HEK293T (cell line): ENCODE measurements around the gene TPCN2.

Experiments used
- CTCF ChIA-PET: fragments of 350-600 bp; formaldehyde crosslinking; extraction: SDS; loops from one replicate; lab custom pipeline; 2021; ENCODE audit warnings: antibody characterized with exemption, inconsistent platforms; lab: Yijun Ruan, JAX
- POLR2A ChIA-PET: fragments of 350-600 bp; formaldehyde crosslinking; extraction: SDS; loops from one replicate; lab custom pipeline; 2020; ENCODE audit warnings: antibody characterized with exemption, inconsistent platforms; lab: Yijun Ruan, JAX
- DNase-seq: peaks from one replicate; pipeline ENCODE4 v3.0.0; 2012; ENCODE audit warnings: mixed read lengths; ENCODE audit errors: extremely low spot score
- ARNT ChIP-seq: fragments of 450-650 bp; IDR thresholded peaks from 2 replicates; pipeline ENCODE4 v1.6.1; 2017; ENCODE audit warnings: mild to moderate bottlenecking
- BHLHE40 ChIP-seq: fragments of 450-650 bp; IDR thresholded peaks from 2 replicates; pipeline ENCODE4 v1.6.1; 2016; ENCODE audit warnings: mild to moderate bottlenecking, moderate library complexity, borderline replicate concordance
- CTBP1 ChIP-seq: fragments of 450-650 bp; IDR thresholded peaks from 2 replicates; pipeline ENCODE4 v1.6.1; 2016; ENCODE audit warnings: borderline replicate concordance
- ELF4 ChIP-seq: fragments of 450-650 bp; IDR thresholded peaks from 2 replicates; pipeline ENCODE4 v1.6.1; 2017; ENCODE audit warnings: antibody characterized with exemption
- FOXA1 ChIP-seq: fragments of 450-650 bp; IDR thresholded peaks from 2 replicates; pipeline ENCODE4 v1.6.1; 2016; ENCODE audit warnings: mild to moderate bottlenecking
- FOXK2 ChIP-seq: fragments of 450-650 bp; IDR thresholded peaks from 2 replicates; pipeline ENCODE4 v1.6.1; 2016; ENCODE audit warnings: mild to moderate bottlenecking
- FOXM1 ChIP-seq: fragments of 450-650 bp; IDR thresholded peaks from 2 replicates; pipeline ENCODE4 v1.6.1; 2017; ENCODE audit warnings: mild to moderate bottlenecking, borderline replicate concordance
- HDGF ChIP-seq: fragments of 450-650 bp; IDR thresholded peaks from 2 replicates; pipeline ENCODE4 v1.6.1; 2017; ENCODE audit warnings: antibody characterized with exemption, borderline replicate concordance
- L3MBTL2 ChIP-seq: fragments of 450-650 bp; conservative IDR thresholded peaks from 2 replicates; pipeline ENCODE4 v1.6.1; 2016; ENCODE audit warnings: mild to moderate bottlenecking
- LEF1 ChIP-seq: fragments of 450-650 bp; IDR thresholded peaks from 2 replicates; pipeline ENCODE4 v1.6.1; 2017; ENCODE audit warnings: mild to moderate bottlenecking, borderline replicate concordance
- NFRKB ChIP-seq: fragments of 450-650 bp; IDR thresholded peaks from 2 replicates; pipeline ENCODE4 v1.6.1; 2016; ENCODE audit warnings: mild to moderate bottlenecking, moderate library complexity
- SP1 ChIP-seq: fragments of 450-650 bp; IDR thresholded peaks from 2 replicates; pipeline ENCODE4 v1.6.1; 2017
- SUZ12 ChIP-seq: fragments of 450-650 bp; IDR thresholded peaks from 2 replicates; pipeline ENCODE4 v1.6.1; 2016; ENCODE audit warnings: mild to moderate bottlenecking
- TARDBP ChIP-seq: fragments of 450-650 bp; IDR thresholded peaks from 2 replicates; pipeline ENCODE4 v1.6.1; 2016
- ZNF384 ChIP-seq: fragments of 450-650 bp; IDR thresholded peaks from 2 replicates; pipeline ENCODE4 v1.6.1; 2016
- TF ChIP-seq, protein P1 (sequence below): fragments of 450-650 bp; IDR thresholded peaks from 2 replicates; pipeline ENCODE4 v1.6.1; 2016

The TPCN2 gene

DNA sequence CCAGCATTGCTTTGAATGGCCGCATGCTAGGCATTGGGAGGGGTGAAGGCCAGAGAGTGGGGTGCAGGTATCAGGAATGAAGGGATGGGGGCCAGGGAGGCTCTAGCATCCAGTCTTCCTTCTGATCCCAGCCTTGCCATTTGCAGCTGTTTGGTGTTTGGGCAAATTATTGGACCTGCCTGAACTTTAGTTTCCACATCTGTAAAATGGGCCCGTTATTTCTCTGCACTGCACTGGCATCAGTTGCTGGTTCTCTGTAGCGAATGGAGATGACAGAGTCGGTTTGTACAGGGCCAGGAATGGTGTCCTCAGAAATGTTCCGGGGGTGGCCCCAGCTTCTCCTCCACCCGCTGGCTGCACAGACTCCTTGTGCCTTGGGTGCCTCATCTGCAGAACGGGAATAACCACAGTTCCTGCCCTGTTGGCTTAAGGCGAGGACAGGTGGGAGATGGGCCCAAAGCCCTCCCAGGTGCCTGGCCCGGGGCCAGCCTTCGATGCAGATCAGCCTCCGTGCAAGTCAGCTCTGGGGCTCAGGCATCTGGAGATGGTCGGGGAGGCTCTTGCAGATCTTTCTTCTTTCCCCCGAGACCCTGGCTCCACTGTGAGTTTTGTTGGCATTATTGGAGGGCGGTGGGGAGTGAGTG lies 55.6 kb downstream of the TPCN2 start:
- no peak for TF ChIP-seq SUZ12
- DNase-seq: no peak
- ChIA-PET POLR2A (no interaction called here), CTCF (no interaction called here)

DNA sequence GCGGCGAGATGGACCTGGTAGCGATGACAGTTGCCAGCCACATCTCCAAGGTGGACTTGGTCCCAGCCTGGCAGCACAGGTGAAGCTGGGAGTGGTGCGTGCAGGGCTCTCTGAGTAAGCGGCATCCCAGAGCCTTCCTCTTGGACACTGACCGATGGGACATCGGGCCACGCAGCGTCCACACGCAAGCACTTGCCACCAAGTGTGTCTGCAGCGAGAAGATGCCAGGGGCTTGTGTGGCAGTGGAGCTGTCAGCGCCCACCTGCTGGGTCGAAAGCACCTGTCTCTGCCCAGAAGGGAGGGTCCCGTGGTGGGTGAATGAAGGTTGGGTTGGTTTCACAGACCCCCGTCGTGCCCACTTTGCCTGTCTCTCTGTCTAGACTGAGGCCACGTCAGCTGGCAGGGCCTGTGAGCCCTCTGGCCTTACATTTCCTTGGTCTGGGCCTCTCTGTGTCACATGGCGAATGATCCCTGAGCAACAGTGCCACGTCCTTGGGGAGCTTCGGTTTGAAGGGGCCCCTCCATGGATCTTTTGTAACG lies 56.2 kb downstream of the TPCN2 start:
- CTCF ChIA-PET: no interaction called here
- no peak for DNase-seq
- TF ChIP-seq FOXM1 (no peak), ZNF384 (no peak), ELF4 (no peak), BHLHE40 (no peak), NFRKB (no peak), FOXK2 (no peak), SUZ12 (no peak), HDGF (no peak), CTBP1 (no peak), LEF1 (no peak), FOXA1 (no peak), ARNT (no peak), TARDBP (no peak), SP1 (no peak), L3MBTL2 (no peak)
- TF ChIP-seq, protein P1, sequence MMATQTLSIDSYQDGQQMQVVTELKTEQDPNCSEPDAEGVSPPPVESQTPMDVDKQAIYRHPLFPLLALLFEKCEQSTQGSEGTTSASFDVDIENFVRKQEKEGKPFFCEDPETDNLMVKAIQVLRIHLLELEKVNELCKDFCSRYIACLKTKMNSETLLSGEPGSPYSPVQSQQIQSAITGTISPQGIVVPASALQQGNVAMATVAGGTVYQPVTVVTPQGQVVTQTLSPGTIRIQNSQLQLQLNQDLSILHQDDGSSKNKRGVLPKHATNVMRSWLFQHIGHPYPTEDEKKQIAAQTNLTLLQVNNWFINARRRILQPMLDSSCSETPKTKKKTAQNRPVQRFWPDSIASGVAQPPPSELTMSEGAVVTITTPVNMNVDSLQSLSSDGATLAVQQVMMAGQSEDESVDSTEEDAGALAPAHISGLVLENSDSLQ: no peak
- POLR2A ChIA-PET: no interaction called here

DNA sequence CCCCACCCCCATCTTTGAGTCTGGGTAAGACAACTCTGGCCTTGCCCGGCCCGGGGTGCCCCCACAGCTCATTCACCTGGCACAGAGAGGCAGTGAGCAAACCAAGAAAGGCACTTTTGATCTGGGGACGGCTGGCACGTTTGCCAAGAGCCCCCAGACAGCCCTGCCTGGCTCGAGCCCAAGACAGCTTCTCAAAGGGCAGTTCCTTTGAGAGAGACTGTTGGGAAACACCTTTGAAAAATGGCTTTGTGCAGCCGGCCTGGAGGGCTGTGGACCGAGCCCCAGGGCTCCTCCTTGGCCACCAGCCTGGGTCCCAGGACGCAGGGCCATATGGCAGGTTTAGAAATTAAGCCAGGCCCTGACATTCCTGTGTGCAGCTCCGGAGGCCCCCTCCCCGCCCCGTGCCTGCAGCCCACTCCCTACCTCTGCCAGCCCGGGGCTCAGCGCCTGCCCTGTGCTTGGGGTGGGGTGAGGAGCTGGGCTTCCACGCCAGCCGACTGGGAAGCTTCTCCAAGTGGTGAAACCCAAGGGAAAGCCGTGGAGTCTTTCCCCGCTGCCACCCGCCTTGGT lies 56.8 kb downstream of the TPCN2 start:
- no peak for TF ChIP-seq FOXK2
- TF ChIP-seq LEF1: no peak
- no peak for TF ChIP-seq TARDBP
- no peak for TF ChIP-seq ZNF384
- TF ChIP-seq NFRKB: no peak
- TF ChIP-seq L3MBTL2: no peak
- TF ChIP-seq FOXM1: no peak
- no peak for TF ChIP-seq HDGF
- TF ChIP-seq, protein P1: no peak
- no peak for TF ChIP-seq ELF4
- TF ChIP-seq FOXA1: no peak
- no peak for TF ChIP-seq SP1
- no peak for TF ChIP-seq ARNT
- no peak for TF ChIP-seq SUZ12
- TF ChIP-seq BHLHE40: no peak
- no peak for TF ChIP-seq CTBP1
- ChIA-PET CTCF (interaction anchor here (1.0 kb wide), 1 partner anchor 71 kb away, joined by 3 read pairs; no protein-coding TSS in a partner anchor), POLR2A (no interaction called here)
- DNase-seq: no peak

DNA sequence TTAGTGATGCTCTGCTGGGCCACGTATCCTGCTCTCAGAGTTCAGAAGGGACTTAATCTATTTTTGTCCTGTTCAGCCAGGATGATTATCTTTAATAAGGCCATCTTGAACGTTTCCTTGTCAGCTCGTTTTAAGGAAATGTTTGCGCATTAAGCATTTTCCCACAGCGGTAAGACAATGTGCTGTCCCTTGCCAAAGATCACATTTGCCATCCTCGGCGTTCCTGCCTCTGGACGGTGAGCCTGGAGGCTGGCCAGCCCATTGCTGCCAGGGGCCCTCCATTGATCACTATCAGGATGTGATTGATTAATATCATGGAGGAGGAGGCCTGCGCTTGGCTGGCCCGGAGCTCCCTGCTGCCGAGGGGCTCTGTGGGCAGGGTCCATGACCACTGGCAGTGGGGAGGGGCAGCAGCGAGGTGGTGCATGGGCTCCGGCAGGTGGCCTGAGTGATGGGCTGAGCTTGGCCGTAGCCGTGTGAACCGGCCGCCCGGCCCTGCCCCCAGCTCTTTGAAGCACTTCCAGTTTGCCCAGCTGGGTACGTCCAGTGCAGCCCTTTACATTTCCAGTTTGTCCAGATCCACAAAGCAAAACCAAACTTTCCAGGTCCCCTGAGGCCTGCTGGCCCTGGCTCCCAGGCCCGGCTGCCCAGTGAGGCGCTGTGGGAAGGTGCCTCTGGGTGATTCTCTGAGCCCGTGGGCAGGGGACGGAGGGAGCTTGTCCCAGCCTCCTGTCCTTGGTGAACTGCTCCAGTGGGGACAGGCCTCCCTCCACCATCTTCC lies 57.5 kb downstream of the TPCN2 start:
- ChIA-PET POLR2A (no interaction called here), CTCF (interaction anchor here (0.5 to 1.0 kb wide), 2 partner anchors 71 to 537 kb away, joined by 3 read pairs; no protein-coding TSS in a partner anchor)
- TF ChIP-seq TARDBP (no peak), FOXM1 (no peak), ELF4 (no peak), NFRKB (no peak), BHLHE40 (no peak)
- no peak for DNase-seq

DNA sequence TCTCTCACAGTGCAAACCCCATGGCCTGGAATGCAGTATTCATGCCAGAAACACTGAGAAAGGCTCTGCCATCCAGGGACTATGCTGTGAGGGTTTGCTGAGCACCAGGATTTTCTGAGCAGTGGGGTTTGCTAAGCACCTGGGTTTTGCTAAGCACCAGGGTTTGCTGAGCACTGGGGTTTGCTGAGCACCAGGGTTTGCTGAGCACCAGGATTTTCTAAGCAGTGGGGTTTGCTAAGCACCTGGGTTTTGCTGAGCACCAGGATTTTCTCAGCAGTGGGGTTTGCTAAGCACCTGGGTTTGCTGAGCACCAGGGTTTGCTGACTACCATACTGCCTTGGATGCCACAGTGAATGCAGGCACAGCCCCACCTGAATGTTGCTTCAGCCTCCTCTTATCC lies 58.7 kb downstream of the TPCN2 start:
- no peak for DNase-seq
- TF ChIP-seq TARDBP (no peak), LEF1 (no peak), FOXK2 (no peak), L3MBTL2 (no peak), NFRKB (no peak), FOXA1 (no peak), ZNF384 (no peak), SUZ12 (no peak), FOXM1 (no peak), CTBP1 (no peak), SP1 (no peak), ARNT (no peak)
- TF ChIP-seq, protein P1: no peak
- CTCF ChIA-PET: no interaction called here
- POLR2A ChIA-PET: no interaction called here

DNA sequence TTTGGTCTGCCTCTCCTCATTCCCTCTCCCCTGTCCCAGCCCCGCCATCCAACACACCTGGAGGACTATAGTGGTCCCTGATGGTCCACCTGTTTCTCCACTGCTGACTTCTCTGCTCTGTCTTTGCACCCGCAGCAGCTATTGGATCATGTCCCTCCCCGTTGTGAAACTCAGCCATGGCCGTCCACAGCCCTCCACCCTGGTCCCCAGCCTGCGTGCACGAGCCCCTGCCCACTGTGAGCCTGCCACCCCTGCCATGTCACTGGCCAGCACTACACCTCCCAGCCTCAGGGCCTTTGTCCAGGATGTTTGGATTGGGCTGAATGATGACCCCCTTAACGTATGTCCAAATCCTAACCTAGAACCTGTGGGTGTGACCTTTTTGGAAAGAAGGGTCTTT lies 59.3 kb downstream of the TPCN2 start:
- CTCF ChIA-PET: no interaction called here
- DNase-seq: no peak
- POLR2A ChIA-PET: no interaction called here
- no peak for TF ChIP-seq ELF4
- TF ChIP-seq SP1: no peak
- TF ChIP-seq L3MBTL2: no peak
- TF ChIP-seq, protein P1: no peak
- no peak for TF ChIP-seq ARNT
- no peak for TF ChIP-seq TARDBP
- no peak for TF ChIP-seq FOXM1
- no peak for TF ChIP-seq NFRKB
- TF ChIP-seq SUZ12: no peak
- no peak for TF ChIP-seq CTBP1
- no peak for TF ChIP-seq FOXA1
- TF ChIP-seq LEF1: no peak
